Keratinocyte (primary cell): ENCODE measurements around the gene NPLOC4. TPM values are rescaled to one million over a fixed set of nuclear protein-coding genes. Genes with fewer than 3 reads are reported as not detected.

Experiments used
- DNase-seq: peaks from one replicate; pipeline ENCODE4 v3.0.0-alpha.2; 2011; ENCODE audit warnings: low read depth, missing footprints, low spot score
- FAIRE-seq: peaks from 2 replicates; lab custom pipeline; 2011; peaks lifted over from hg19 to GRCh38; lab: Jason Lieb, UNC
- H2AFZ ChIP-seq: 2 replicates; pipeline ENCODE4 v1.6.0; 2012; ENCODE audit warnings: low read length, control low read depth, inconsistent platforms; ENCODE audit not compliant: control insufficient read depth
- H3K27ac ChIP-seq: 2 replicates; pipeline ENCODE4 v1.5.1; 2011; ENCODE audit warnings: low read length; ENCODE audit not compliant: control insufficient read depth, insufficient read depth
- H3K27me3 ChIP-seq: 3 replicates; pipeline ENCODE4 v1.6.0; 2011; ENCODE audit warnings: low read length; ENCODE audit not compliant: control insufficient read depth, insufficient read depth; ENCODE audit errors: extremely low read depth
- H3K36me3 ChIP-seq, 2 experiments: 2 replicates in 1 of 2; 3 replicates in 1 of 2; pipeline ENCODE4 v1.5.1; 2011; ENCODE audit warnings: low read length in 2 of 2, mild to moderate bottlenecking in 1 of 2; ENCODE audit not compliant: control insufficient read depth in 2 of 2, insufficient read depth in 2 of 2; ENCODE audit errors: extremely low read depth in 1 of 2
- H3K4me1 ChIP-seq: 3 replicates; pipeline ENCODE4 v1.5.1; 2011; ENCODE audit warnings: low read length; ENCODE audit not compliant: control insufficient read depth, insufficient read depth; ENCODE audit errors: extremely low read depth
- H3K4me2 ChIP-seq: 3 replicates; pipeline ENCODE4 v1.6.0; 2011; ENCODE audit warnings: low read depth, low read length; ENCODE audit not compliant: control insufficient read depth, insufficient read depth; ENCODE audit errors: extremely low read depth
- H3K4me3 ChIP-seq, 3 experiments: fragments of 200-600 bp in 1 of 3; sonication (generic) in 1 of 3; 2 replicates in 2 of 3; 3 replicates in 1 of 3; pipeline ENCODE4 v1.5.1; 2011 to 2016; ENCODE audit warnings: low read length in 3 of 3, mild to moderate bottlenecking in 3 of 3, control low read depth in 2 of 3, inconsistent platforms in 1 of 3, low read depth in 1 of 3, mixed read lengths in 1 of 3, mixed run types in 1 of 3, moderate library complexity in 1 of 3; ENCODE audit not compliant: control insufficient read depth in 2 of 3, insufficient read depth in 2 of 3; ENCODE audit errors: extremely low read depth in 1 of 3
- H3K79me2 ChIP-seq: 2 replicates; pipeline ENCODE4 v1.6.0; 2012; ENCODE audit warnings: low read length; ENCODE audit not compliant: control insufficient read depth, insufficient read depth
- H3K9ac ChIP-seq: 3 replicates; pipeline ENCODE4 v1.6.0; 2011; ENCODE audit warnings: low read length; ENCODE audit not compliant: control insufficient read depth, insufficient read depth; ENCODE audit errors: extremely low read depth
- H3K9me1 ChIP-seq: 3 replicates; pipeline ENCODE4 v1.6.0; 2011; ENCODE audit warnings: low read length; ENCODE audit not compliant: control insufficient read depth, insufficient read depth; ENCODE audit errors: extremely low read depth
- H3K9me3 ChIP-seq: 2 replicates; pipeline ENCODE4 v1.5.1; 2012; ENCODE audit warnings: low read depth, low read length; ENCODE audit not compliant: control insufficient read depth
- H4K20me1 ChIP-seq: 3 replicates; pipeline ENCODE4 v1.6.0; 2011; ENCODE audit warnings: low read length; ENCODE audit not compliant: control insufficient read depth, insufficient read depth; ENCODE audit errors: extremely low read depth
- CTCF ChIP-seq, 3 experiments: IDR thresholded peaks in 1 of 3; conservative IDR thresholded peaks in 1 of 3; optimal IDR thresholded peaks in 1 of 3; 2 replicates in 2 of 3; 3 replicates in 1 of 3; pipeline versions ENCODE3 to v1.5.1; 2011; ENCODE audit warnings: low read length in 3 of 3, mild to moderate bottlenecking in 3 of 3, moderate library complexity in 2 of 3, control low read depth in 1 of 3, inconsistent platforms in 1 of 3; ENCODE audit not compliant: insufficient read depth in 2 of 3; ENCODE audit errors: extremely low read depth in 1 of 3
- EZH2 ChIP-seq: IDR thresholded peaks from one replicate; pipeline ENCODE4 v1.6.1; 2012; ENCODE audit warnings: inconsistent platforms, mild to moderate bottlenecking, low read length, moderate library complexity
- dilution Hi-C: fragments of 300-500 bp; cut with MboI; formaldehyde crosslinking; loops from one replicate; pipeline ENCODE4 v1.7.0; 2020; ENCODE audit warnings: low sequenced_read_pairs; ENCODE audit not compliant: extremely low pct_ligation_motif_present
- polyA plus RNA-seq, 5 experiments: library from polyadenylated mRNA; depleted of rRNA in 3 of 5; stranded (reverse) in 3 of 5; stranded (forward) in 1 of 5; unstranded in 1 of 5; fragments of >200 nt; gene quantifications; 1 replicate in 1 of 5; 2 replicates in 3 of 5; 3 replicates in 1 of 5; pipeline versions ENCODE4 v1.2.1 to v1.2.3, GENCODE V29; 2011 to 2012; ENCODE audit warnings: missing spikeins in 2 of 5, low read depth in 1 of 5, low replicate concordance in 1 of 5

NPLOC4 gene
- polyA plus RNA-seq, 1 donor (not counting 4 experiments of a cell fraction or from before 2014, with no cell fraction given), result 64.0 TPM

DNA sequence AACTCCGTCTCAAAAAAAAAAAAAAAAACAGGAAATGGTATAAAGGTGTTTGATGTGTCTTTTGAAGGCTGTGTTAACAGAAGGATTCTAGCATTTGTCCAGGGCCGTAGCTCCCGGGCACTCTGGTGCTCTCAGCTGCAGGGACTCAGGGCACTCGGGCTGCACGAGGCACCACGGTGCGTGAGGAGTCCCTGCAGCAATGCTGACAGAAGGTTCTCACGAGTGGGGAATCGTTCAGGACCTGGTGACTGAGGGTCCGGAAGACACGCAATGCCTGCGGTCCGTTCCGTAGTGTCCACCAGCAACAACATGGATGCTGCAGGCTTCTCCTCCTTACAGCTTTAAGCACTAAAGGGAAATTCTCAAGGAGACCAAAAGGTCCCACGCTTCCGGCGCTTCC is 72.1 kb downstream of the NPLOC4 start:
- TF ChIP-seq EZH2 (no peak), CTCF (optimal IDR thresholded peaks at IDR 0.05 in 1 of 3, IDR thresholded peaks at IDR 0.05 in 1 of 3, conservative IDR thresholded peaks at IDR 0.05 in 1 of 3; ENCODE audit: extremely low read depth in 1 of 3, insufficient read depth in 2 of 3, low read length in 3 of 3) (no peak)

GRCh38 chr17:81563861-81564586 is 72.9 kb downstream of the NPLOC4 start:
- no peak overlapping the region for H3K9ac ChIP-seq
- DNase-seq (no peak), FAIRE-seq (no peak)
- dilution Hi-C loops, result no loop called here
- H3K4me1 ChIP-seq, result peaks cover 26% of the 10 kb centered on the region
- H3K27ac ChIP-seq, result no peak overlapping the region
- TF ChIP-seq CTCF (optimal IDR thresholded peaks at IDR 0.05 in 1 of 3, IDR thresholded peaks at IDR 0.05 in 1 of 3, conservative IDR thresholded peaks at IDR 0.05 in 1 of 3; ENCODE audit: extremely low read depth in 1 of 3, insufficient read depth in 2 of 3, low read length in 3 of 3) (no peak), EZH2 (no peak)
- H3K9me3 ChIP-seq, result no peaks in the 10 kb centered on the region
- H3K36me3 ChIP-seq, result peaks cover 17 to 50% of the 10 kb centered on the region in 2 experiments
- no peak overlapping the region for H3K4me3 ChIP-seq
- H3K79me2 ChIP-seq, result peaks cover 3% of the 10 kb centered on the region
- no peak overlapping the region for H3K4me2 ChIP-seq
- H2AFZ ChIP-seq, result no peak overlapping the region
- peaks cover 2% of the 10 kb centered on the region for H3K9me1 ChIP-seq
- peaks cover 3% of the 10 kb centered on the region for H4K20me1 ChIP-seq
- H3K27me3 ChIP-seq, result no peaks in the 10 kb centered on the region

More for the DNA sequence above, 72.1 kb downstream of the NPLOC4 start:
- H3K9me1 ChIP-seq, result peaks cover 2% of the 10 kb centered on the region
- no peaks in the 10 kb centered on the region for H3K9me3 ChIP-seq
- peaks cover 3% of the 10 kb centered on the region for H3K79me2 ChIP-seq
- DNase-seq (no peak), FAIRE-seq (no peak)
- no peaks in the 10 kb centered on the region for H3K27me3 ChIP-seq
- H3K27ac ChIP-seq, result no peak overlapping the region
- H3K4me2 ChIP-seq, result no peak overlapping the region
- no peak overlapping the region for H2AFZ ChIP-seq
- H3K4me3 ChIP-seq, result no peak overlapping the region
- dilution Hi-C loops, result no loop called here
- peaks cover 26% of the 10 kb centered on the region for H3K4me1 ChIP-seq
- no peak overlapping the region for H3K9ac ChIP-seq
- peaks cover 3% of the 10 kb centered on the region for H4K20me1 ChIP-seq
- H3K36me3 ChIP-seq, result peaks cover 19 to 52% of the 10 kb centered on the region in 2 experiments
